ENCODE data around the gene BAG5.

GRCh38 chr14:103578401-103579075, 16.1 kb upstream of the BAG5 start:
- no peak for TF ChIP-seq EZH2 (IDR thresholded peaks at IDR 0.05)
- no peak for TF ChIP-seq POLR2AphosphoS5 (IDR thresholded peaks at IDR 0.05; ENCODE audit: borderline replicate concordance, low read depth, low read length)
- TF ChIP-seq FOXP2 (optimal IDR thresholded peaks at IDR 0.05; ENCODE audit: control extremely low read depth, extremely low read length, insufficient read depth) = no peak

Data from SK-N-MC (cell line).